T-helper 1 cell treated with Interleukin-12 subunit alpha and Interleukin-12 subunit beta and Interleukin-4 antibody, amounts not matched to agents 30 ng/mL and 1 ng/mL, for 36 hours (primary cell): ENCODE results near the gene BCAP29. TPM values are rescaled to one million over a fixed set of nuclear protein-coding genes. Genes with fewer than 3 reads are reported as not detected.
"Not testable (repeated sequence)": the region's sequence is repeated elsewhere in the genome, so short reads cannot be mapped to it uniquely, and the experiment has no call there.

Source experiments
- intact Hi-C: fragments of 100-400 bp; cut with micrococcal nuclease; formaldehyde crosslinking; loops from one replicate; pipeline ENCODE4 v1.15.1; 2024
- total RNA-seq: library from RNA; stranded (reverse); gene quantifications from 2 replicates; pipeline ENCODE4 v1.2.3, GENCODE V29; 2022

Gene BCAP29
- total RNA-seq = 51.4 and 58.8 TPM in 2 replicates

GRCh38 chr7:107579885-107580715 is at the start of gene BCAP29:
BCAP29 (plus strand) TSS chr7:107580246; CDS start chr7:107580773, 527 bp downstream.
- intact Hi-C loops = loop anchor here (1.0 to 5.0 kb wide), 10 partner anchors 17 to 947 kb away; partner anchors contain the start of genes COG5, DLD, DUS4L and PNPLA8

DNA sequence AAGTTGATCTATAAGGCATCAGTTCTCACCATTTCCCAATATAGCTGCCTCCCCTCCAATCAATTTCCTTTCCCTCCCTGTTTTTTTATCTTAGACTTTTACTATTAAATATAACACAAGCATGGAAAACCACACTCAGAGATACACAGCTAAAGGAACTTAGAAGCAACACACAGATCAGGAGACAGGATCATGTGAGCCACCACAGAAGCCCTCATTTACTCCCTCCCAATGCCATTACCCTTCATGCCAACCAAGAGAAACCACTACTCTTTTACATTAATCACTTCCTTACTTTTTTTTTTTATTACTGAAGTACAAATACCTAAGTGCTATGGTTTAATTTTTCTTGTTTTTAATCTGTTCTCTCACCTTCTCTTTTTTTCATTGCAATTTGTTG is 49.3 kb upstream of the BCAP29 start:
- intact Hi-C loops = no loop called here

DNA sequence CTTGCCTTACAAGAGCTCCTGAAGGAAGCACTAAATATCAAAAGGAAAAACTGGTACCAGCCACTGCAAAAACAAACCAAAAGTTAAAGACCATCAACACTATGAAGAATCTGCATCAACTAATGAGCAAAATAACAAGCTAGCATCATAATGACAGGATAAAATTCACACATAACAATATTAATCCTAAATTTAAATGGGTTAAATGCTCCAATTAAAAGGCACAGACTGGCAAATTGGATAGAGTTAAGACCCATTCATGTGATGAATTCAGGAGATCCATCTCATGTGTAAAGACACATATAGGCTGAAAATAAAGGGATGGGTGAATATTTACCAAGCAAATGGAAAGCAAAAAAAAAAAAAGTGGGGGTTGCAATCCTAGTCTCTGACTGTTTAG is 45.9 kb upstream of the BCAP29 start:
- intact Hi-C loops = no loop called here

GRCh38 chr7:107537228-107537627 is 42.8 kb upstream of the BCAP29 start:
- intact Hi-C loops = not testable (repeated sequence)

GRCh38 chr7:107538001-107538400 is 42.0 kb upstream of the BCAP29 start:
- intact Hi-C loops = no loop called here

DNA sequence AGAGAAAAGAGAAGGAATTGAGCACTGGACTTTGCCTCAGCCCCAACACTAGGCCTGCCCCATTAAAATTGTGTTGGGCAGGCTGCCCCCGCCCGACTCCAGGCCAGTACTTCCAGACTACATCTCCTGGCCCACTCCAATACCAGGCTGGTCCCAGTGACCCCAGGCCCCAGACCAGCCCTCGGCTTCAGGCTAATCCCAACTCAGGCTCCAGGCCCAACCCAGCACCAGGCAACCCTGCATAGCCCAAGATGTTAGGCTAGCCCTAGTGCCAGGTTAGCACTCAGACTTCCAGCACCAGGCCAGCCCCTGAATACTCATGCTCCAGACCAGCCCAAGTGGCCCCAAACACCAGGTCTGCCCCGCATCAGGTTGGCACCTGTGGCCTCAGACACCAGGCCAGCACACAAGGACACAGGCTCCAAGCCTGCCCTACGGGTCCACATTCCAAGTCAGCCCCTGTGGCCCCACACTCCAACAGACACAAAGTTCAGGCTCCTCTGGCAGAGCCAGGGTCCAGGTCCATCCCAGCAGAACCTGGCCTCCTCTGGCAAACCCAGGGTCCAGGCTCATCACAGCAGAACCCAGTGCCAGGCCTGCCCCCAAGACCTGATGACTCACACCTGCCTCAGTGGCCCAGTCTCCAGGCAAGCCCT is 36.6 kb upstream of the BCAP29 start:
- intact Hi-C loops = no loop called here

GRCh38 chr7:107544848-107545591 is 35.0 kb upstream of the BCAP29 start:
- intact Hi-C loops = no loop called here

GRCh38 chr7:107551936-107552335 is 28.1 kb upstream of the BCAP29 start:
- intact Hi-C loops = no loop called here

- intact Hi-C loops = no loop called here
Measured at GRCh38 chr7:107555893-107556292, 24.2 kb upstream of the BCAP29 start.

DNA sequence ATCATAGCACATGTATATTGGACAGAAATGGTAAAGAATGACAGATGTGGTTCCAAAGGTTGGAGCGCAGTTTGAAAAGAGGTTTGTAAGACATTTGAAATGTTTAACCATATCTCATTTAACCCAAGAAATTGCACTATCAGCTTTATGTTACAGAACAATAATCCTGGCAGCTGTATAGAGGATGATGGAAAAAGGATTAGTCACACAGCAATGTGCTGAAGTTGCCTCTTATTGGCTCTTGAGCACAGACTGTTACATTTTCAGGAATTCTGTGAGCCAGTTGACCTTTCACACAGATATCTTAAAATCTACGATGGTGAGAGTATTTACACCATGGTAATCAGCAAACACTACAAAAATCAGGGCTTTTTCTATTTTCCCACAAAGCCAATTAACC is 20.2 kb upstream of the BCAP29 start:
- intact Hi-C loops = loop anchor here (2.0 to 10.0 kb wide), 7 partner anchors 167 to 1273 kb away; partner anchors contain the start of genes CCDC71L, DNAJB9, PNPLA8 and THAP5

- intact Hi-C loops = loop anchor here (1.0 to 10.0 kb wide), 8 partner anchors 98 to 1274 kb away; partner anchors contain the start of genes CCDC71L, DNAJB9, PNPLA8 and THAP5
Measured at GRCh38 chr7:107560898-107561516, 19.0 kb upstream of the BCAP29 start.

DNA sequence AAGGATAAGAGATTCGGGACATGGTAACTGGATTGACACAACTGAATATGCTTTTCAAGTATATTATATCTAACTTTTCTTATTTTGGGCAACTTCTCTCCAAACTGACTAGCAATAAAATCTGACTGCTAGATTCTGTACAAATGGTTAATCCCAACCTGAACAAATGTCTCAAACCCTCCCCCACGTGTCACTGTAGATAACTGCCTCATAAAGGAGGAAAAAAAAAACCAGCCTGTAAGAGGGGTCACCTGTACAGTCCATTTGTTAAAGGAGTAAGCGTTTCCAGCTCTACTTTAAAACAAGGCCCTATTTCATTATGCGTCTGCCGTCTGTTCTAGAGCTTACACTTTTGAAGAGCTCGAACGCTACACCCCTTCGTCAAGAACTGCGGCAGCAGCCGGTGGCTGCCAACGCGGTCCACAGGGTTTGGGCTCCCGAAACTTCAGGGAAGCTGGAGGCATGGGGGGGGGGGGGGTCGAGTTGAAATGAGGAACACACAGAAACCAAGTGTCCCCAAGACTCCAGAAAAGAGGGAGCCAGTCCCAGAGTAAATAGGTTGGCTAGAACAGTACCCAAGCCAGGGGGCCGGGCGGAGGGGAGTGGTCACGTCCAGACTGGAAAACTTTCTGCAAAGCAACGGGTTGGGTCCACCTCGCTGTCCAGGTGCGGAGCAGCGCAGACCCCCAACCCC is 16.8 kb upstream of the BCAP29 start:
- intact Hi-C loops = loop anchor here (1.0 to 10.0 kb wide), 12 partner anchors 17 to 1276 kb away; partner anchors contain the start of genes BCAP29, CCDC71L, DLD and DNAJB9

- intact Hi-C loops = loop anchor here (1.0 to 10.0 kb wide), 12 partner anchors 16 to 1277 kb away; partner anchors contain the start of genes BCAP29, CCDC71L, DLD and DNAJB9
Measured at GRCh38 chr7:107563775-107564552, 16.1 kb upstream of the BCAP29 start, which contains the start of the genes COG5 and DUS4L. COG5 (minus strand) TSS chr7:107563920; CDS start chr7:107563896, 24 bp downstream. DUS4L (plus strand) TSS chr7:107563971; CDS start chr7:107567071, 3,100 bp downstream.

GRCh38 chr7:107564553-107565298 is 15.3 kb upstream of the BCAP29 start:
- intact Hi-C loops = loop anchor here (5.0 to 10.0 kb wide), 6 partner anchors 163 to 1277 kb away; partner anchors contain the start of genes CCDC71L, DNAJB9, PNPLA8 and THAP5

DNA sequence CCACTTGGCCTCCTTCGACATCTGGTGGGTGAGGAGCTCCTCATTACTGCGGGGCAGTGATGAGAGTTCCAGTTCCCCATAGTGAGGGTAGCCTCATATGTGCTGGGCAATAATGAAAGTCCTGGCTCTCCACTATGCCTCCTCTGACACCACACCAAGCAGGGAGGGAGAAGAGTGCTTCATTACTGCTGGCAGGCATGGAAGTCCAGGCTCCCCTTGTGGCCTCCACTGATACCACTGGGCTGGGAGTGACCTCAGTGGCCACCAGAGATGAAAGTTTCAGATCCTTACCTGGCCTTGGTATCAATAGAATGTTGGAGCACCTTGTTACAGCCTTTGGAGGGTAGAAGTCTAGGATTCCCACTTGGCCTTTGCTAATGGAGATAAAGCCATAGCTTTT is 9.7 kb upstream of the BCAP29 start:
- intact Hi-C loops = no loop called here

- intact Hi-C loops = no loop called here
Measured at GRCh38 chr7:107573537-107573936, 6.5 kb upstream of the BCAP29 start.

DNA sequence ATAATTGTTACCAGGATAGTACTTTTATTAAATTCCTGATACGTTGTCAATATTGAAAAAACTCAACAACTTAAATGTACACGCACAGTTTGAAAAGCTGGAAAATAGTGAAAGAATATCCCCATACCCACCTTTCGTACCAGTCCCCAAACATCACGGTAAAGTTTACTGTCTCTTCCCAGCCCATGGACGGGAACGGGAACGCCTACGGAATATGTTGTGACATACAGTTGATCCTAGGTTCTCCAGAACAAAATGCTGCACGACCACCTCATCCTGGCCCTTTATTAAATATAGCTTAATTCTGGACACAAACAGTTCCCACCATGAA is 527 bp upstream of the BCAP29 start:
- intact Hi-C loops = no loop called here

DNA sequence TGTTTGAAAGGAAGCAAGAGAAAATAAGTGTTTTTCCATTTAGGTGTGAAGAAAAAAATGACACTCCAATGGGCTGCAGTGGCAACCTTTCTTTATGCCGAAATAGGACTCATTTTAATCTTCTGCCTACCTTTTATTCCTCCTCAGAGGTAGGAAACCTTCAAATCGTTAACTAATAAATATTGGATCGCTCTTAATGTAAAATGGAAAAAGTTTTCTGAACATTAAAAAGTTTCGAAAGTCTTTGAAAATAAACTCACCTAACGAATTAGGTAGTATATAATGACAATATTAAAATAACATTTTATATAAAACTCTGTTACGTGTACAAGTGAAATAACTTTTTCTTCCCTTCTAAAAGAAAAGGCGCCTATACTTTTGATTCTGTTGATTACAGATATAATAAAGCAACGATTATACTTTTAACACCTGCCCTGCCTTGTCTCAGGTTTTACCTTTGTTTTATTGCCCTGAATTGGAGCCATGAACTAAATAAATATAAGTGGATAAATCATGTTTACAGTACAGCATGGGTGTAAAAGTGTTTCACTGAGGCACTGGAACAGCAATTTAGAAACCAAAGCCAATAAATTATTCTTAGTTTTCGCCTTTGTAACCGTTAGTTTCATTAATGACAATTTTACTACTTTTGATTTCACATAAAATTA is 804 bp downstream of the BCAP29 start:
- intact Hi-C loops = loop anchor here (1.0 to 5.0 kb wide), 10 partner anchors 18 to 946 kb away; partner anchors contain the start of genes COG5, DLD, DUS4L and PNPLA8
